ENCODE results near the gene ARCN1. TPM values are rescaled to one million over a fixed set of nuclear protein-coding genes. Genes with fewer than 3 reads are reported as not detected.
"Not testable (repeated sequence)": the region's sequence is repeated elsewhere in the genome, so short reads cannot be mapped to it uniquely, and the experiment has no call there.

Gene ARCN1
- total RNA-seq, 1 donor from 2014 or later: 99.4 TPM

GRCh38 chr11:118608360-118609227 lies 36.4 kb downstream of the ARCN1 start:
- no peak for TF ChIP-seq CTCF (IDR thresholded peaks at IDR 0.05; ENCODE audit: borderline replicate concordance)
- peak overlapping the region; percentile 79 for H3K4me3 ChIP-seq
- H3K27ac ChIP-seq (replicated peaks): peak overlapping the region; percentile 93
- H3K36me3 ChIP-seq: peaks cover 5% of the 10 kb centered on the region
- H3K27me3 ChIP-seq (ENCODE audit: low read depth): no peaks in the 10 kb centered on the region
- DNase-seq: peak; percentile 79
- H3K4me1 ChIP-seq: peaks cover 89% of the 10 kb centered on the region
- H3K9me3 ChIP-seq (replicated peaks): no peaks in the 10 kb centered on the region
- intact Hi-C loops (cut with micrococcal nuclease): no loop called here

- H3K9me3 ChIP-seq (replicated peaks): no peaks in the 10 kb centered on the region
- H3K36me3 ChIP-seq: peaks cover 15% of the 10 kb centered on the region
- TF ChIP-seq CTCF (IDR thresholded peaks at IDR 0.05; ENCODE audit: borderline replicate concordance): no peak
- peak overlapping the region; percentile 93 for H3K27ac ChIP-seq (replicated peaks)
- peak overlapping the region; percentile 79 for H3K4me3 ChIP-seq
- H3K4me1 ChIP-seq: peaks cover 88% of the 10 kb centered on the region
- H3K27me3 ChIP-seq (ENCODE audit: low read depth): no peaks in the 10 kb centered on the region
- DNase-seq: no peak
- intact Hi-C loops (cut with micrococcal nuclease): no loop called here
These were observed 37.4 kb downstream of the ARCN1 start for GRCh38 chr11:118609380-118610224.

GRCh38 chr11:118610225-118610772 lies 38.1 kb downstream of the ARCN1 start:
- no peaks in the 10 kb centered on the region for H3K9me3 ChIP-seq (replicated peaks)
- H3K4me1 ChIP-seq: peaks cover 89% of the 10 kb centered on the region
- no peak for DNase-seq
- H3K27me3 ChIP-seq (ENCODE audit: low read depth): no peaks in the 10 kb centered on the region
- peak overlapping the region; percentile 79 for H3K4me3 ChIP-seq
- peak overlapping the region; percentile 93 for H3K27ac ChIP-seq (replicated peaks)
- intact Hi-C loops (cut with micrococcal nuclease): no loop called here
- peaks cover 22% of the 10 kb centered on the region for H3K36me3 ChIP-seq
- TF ChIP-seq CTCF (IDR thresholded peaks at IDR 0.05; ENCODE audit: borderline replicate concordance): no peak

GRCh38 chr11:118610773-118611432 lies 38.7 kb downstream of the ARCN1 start:
- H3K4me1 ChIP-seq: peaks cover 92% of the 10 kb centered on the region

GRCh38 chr11:118611433-118611795 lies 39.2 kb downstream of the ARCN1 start:
- peaks cover 33% of the 10 kb centered on the region for H3K36me3 ChIP-seq
- peak overlapping the region; percentile 93 for H3K27ac ChIP-seq (replicated peaks)
- H3K9me3 ChIP-seq (replicated peaks); DNase-seq; H3K27me3 ChIP-seq (ENCODE audit: low read depth); intact Hi-C loops (cut with micrococcal nuclease): not testable (repeated sequence)
- peak overlapping the region; percentile 79 for H3K4me3 ChIP-seq
- H3K4me1 ChIP-seq: peaks cover 92% of the 10 kb centered on the region

More at GRCh38 chr11:118610773-118611432, 38.7 kb downstream of the ARCN1 start:
- peak; percentile 85 for DNase-seq
- Histone ChIP-seq H3K27me3 (ENCODE audit: low read depth) (no peaks in the 10 kb centered on the region), H3K36me3 (peaks cover 28% of the 10 kb centered on the region), H3K9me3 (replicated peaks) (no peaks in the 10 kb centered on the region), H3K27ac (replicated peaks) (peak overlapping the region; percentile 93), H3K4me3 (peak overlapping the region; percentile 79)
- intact Hi-C loops (cut with micrococcal nuclease): no loop called here
- peak; percentile 92 for TF ChIP-seq CTCF (IDR thresholded peaks at IDR 0.05; ENCODE audit: borderline replicate concordance)

Data from left ventricle myocardium inferior (tissue), 1 donor.